ENCODE measurements around the gene TNKS1BP1.

Gene TNKS1BP1

DNA sequence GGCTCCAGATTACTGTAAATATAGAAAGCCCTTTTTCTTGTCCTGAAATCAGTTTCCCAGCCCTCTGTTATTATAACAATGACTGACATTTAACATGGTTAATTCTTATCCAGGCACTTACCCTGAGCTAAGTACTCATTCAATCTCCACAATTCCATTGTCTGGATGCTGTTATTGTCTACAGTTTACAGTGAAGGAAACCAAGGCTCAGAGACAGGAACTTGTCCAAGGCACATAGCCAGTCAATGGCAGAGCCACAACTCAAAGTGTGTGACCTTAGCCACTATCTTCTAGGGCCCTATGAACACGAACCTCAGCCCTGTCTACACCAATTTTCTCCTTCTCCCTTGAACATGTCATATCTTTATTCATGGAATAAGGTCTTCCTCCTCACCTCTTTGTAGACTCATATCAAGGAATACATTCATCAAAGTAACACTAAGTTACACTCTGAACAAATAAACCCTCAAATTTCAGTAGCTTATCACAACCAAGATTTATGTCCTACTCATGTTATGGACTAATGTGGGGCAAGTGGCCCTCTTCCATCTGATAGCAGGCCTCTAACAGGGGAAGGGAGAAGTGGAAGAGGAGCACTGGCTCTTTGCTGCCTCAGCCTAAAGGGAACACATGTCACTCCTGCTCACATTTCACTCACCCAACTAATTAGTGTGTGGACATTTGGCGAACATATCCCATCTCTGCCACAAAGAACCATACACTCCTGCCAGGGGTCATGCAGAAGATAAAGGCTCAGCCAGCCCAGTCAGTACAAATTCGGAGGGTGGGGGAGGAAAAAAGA lies 48.4 kb downstream of the TNKS1BP1 start:
- Histone ChIP-seq H3K27ac (ENCODE audit: low read depth, low read length) (no peak overlapping the region), H3K27me3 (ENCODE audit: control insufficient read depth in 1 of 2, insufficient read depth in 2 of 2, low read length in 2 of 2) (no peaks in the 10 kb centered on the region), H3K4me3 (ENCODE audit: low read depth in 1 of 2, low read length in 2 of 2) (no peak overlapping the region), H3K36me3 (ENCODE audit: insufficient read depth, low read length) (no peaks in the 10 kb centered on the region), H3K4me1 (ENCODE audit: insufficient read depth, low read length) (no peaks in the 10 kb centered on the region), H3K9me3 (ENCODE audit: low read length) (no peaks in the 10 kb centered on the region), H3K9ac (ENCODE audit: low read length) (no peak overlapping the region)

DNA sequence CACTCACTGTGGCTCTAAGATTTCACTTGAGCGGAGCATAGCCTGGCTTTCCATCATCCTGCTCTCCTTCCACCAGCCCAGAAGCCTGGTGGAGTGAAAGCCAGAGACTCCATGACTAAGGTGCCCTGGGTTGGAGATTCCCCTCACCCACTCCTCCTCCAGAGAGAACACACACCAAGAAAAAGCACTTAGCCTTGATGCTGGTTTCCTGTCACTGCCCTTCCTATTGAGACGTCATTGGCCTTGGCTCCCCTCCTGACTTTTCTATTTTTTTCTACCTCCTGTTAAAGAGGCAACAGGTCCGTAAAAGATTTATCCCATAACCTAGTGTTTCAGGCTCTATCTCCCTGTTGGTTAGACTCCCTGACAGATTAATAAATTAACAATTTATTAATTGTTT lies 49.2 kb downstream of the TNKS1BP1 start:
- Histone ChIP-seq H3K36me3 (ENCODE audit: insufficient read depth, low read length) (no peaks in the 10 kb centered on the region), H3K4me3 (ENCODE audit: low read depth in 1 of 2, low read length in 2 of 2) (no peak overlapping the region), H3K4me1 (ENCODE audit: insufficient read depth, low read length) (no peaks in the 10 kb centered on the region), H3K9me3 (ENCODE audit: low read length) (no peaks in the 10 kb centered on the region), H3K27me3 (ENCODE audit: control insufficient read depth in 1 of 2, insufficient read depth in 2 of 2, low read length in 2 of 2) (no peaks in the 10 kb centered on the region), H3K9ac (ENCODE audit: low read length) (no peak overlapping the region), H3K27ac (ENCODE audit: low read depth, low read length) (no peak overlapping the region)

DNA sequence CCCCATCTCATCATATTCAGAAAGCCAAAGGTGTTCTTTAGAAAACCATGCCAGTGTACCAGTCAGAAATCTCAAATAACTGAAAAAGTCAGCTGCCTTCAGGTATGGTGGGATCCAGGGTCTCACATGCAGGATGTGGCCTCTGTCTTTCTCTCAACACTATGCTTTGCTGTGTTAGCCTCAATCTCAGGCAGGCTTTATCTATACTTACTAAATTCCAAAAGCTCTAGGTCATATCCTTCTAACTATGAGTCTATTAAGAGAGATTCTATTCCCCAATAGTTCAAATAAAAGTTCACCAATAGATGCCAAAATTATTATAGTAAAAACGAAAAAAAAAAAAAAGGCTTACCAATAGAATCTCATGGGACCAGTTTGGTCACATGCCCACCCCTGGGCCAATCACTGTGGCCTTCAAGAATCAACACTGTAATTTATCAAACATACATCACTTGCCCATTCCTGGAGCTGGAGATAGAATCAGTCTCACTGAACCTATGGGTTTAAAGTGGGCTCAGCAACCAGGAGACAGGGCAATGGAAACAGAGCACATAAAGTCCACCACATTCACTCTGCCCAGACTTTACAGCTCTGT lies 49.8 kb downstream of the TNKS1BP1 start:
- no peaks in the 10 kb centered on the region for H3K9me3 ChIP-seq (ENCODE audit: low read length)
- no peak overlapping the region for H3K4me3 ChIP-seq (ENCODE audit: low read depth in 1 of 2, low read length in 2 of 2)
- H3K36me3 ChIP-seq (ENCODE audit: insufficient read depth, low read length): no peaks in the 10 kb centered on the region
- H3K4me1 ChIP-seq (ENCODE audit: insufficient read depth, low read length): no peaks in the 10 kb centered on the region
- no peak overlapping the region for H3K27ac ChIP-seq (ENCODE audit: low read depth, low read length)
- H3K27me3 ChIP-seq (ENCODE audit: control insufficient read depth in 1 of 2, insufficient read depth in 2 of 2, low read length in 2 of 2): no peaks in the 10 kb centered on the region
- no peak overlapping the region for H3K9ac ChIP-seq (ENCODE audit: low read length)

DNA sequence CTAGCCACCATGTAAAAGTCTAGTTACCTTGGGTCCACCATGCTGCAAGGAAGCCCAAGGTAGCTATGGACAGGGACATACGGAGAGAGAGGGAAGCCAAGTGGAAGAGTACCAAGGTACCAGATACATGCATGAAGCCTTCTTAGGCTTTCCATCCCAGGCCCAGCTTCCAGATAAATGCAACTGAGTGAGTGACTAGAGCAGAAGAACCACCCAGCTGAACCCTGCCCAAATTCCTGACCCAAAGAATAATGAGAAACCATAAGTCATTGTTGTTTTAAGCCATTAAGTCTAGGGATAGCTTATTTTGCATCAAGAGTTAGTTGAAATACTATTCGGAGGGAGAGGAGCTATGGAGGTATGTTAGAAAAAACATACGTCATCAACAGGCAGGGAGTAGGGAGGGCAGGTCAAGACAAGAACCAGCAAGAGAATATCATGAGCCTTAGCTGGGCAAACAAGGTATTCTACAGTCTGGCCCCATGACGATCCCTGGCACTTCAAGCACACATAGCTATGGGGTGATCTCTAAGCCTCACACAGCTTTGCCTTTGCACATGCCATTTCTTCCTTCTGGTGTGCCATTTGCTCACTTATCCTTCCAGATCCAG lies 51.2 kb downstream of the TNKS1BP1 start:
- Histone ChIP-seq H3K36me3 (ENCODE audit: insufficient read depth, low read length) (no peaks in the 10 kb centered on the region), H3K9ac (ENCODE audit: low read length) (no peak overlapping the region), H3K4me1 (ENCODE audit: insufficient read depth, low read length) (no peaks in the 10 kb centered on the region), H3K27ac (ENCODE audit: low read depth, low read length) (no peak overlapping the region), H3K9me3 (ENCODE audit: low read length) (no peaks in the 10 kb centered on the region), H3K27me3 (ENCODE audit: control insufficient read depth in 1 of 2, insufficient read depth in 2 of 2, low read length in 2 of 2) (no peaks in the 10 kb centered on the region), H3K4me3 (ENCODE audit: low read depth in 1 of 2, low read length in 2 of 2) (no peak overlapping the region)

DNA sequence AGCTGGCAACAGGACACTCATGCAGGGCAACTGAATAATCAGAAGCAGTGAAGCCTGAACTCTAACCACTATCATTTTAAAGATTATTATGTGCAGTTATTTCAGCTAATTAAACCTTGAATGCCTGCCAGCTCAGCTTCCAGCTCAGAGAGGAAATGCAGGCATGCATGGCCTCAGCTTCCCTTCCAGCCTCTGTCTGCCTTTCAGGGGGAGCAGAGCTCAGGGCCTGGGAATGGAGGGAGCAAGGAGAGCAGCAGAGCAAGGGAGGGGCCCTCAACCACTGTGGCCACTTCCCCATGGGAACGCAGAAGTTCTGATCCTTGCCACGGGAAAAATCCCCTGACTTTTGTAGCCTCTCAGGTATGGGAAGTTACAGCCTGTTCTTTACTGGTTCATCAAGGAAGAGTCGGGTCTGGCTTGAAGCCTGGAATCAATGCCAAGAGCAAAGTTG lies 55.2 kb downstream of the TNKS1BP1 start:
- Histone ChIP-seq H3K27ac (ENCODE audit: low read depth, low read length) (no peak overlapping the region), H3K27me3 (ENCODE audit: control insufficient read depth in 1 of 2, insufficient read depth in 2 of 2, low read length in 2 of 2) (no peaks in the 10 kb centered on the region), H3K9me3 (ENCODE audit: low read length) (no peaks in the 10 kb centered on the region), H3K9ac (ENCODE audit: low read length) (no peak overlapping the region), H3K36me3 (ENCODE audit: insufficient read depth, low read length) (no peaks in the 10 kb centered on the region), H3K4me1 (ENCODE audit: insufficient read depth, low read length) (no peaks in the 10 kb centered on the region), H3K4me3 (ENCODE audit: low read depth in 1 of 2, low read length in 2 of 2) (no peak overlapping the region)

DNA sequence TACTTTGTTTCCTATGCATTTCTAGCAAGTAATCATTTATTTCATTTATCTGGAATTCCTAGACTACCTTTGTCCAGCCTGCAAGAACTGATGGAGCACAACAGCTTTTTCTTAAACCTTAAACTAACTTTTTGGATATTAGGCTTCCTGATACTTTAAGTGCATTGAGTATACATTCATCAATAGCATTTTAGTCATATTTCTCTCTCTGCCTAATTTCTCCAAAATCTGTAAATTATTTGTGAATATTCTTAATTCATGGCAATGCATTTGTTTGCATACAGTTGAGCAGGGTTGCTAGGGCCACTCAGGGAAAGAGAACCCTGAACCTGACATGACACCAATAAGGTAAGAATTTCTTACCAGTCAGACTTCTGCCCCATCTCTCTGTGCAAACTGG lies 58.6 kb downstream of the TNKS1BP1 start:
- Histone ChIP-seq H3K27ac (ENCODE audit: low read depth, low read length) (no peak overlapping the region), H3K4me3 (ENCODE audit: low read depth in 1 of 2, low read length in 2 of 2) (no peak overlapping the region), H3K27me3 (ENCODE audit: control insufficient read depth in 1 of 2, insufficient read depth in 2 of 2, low read length in 2 of 2) (no peaks in the 10 kb centered on the region), H3K36me3 (ENCODE audit: insufficient read depth, low read length) (no peaks in the 10 kb centered on the region), H3K9ac (ENCODE audit: low read length) (no peak overlapping the region), H3K4me1 (ENCODE audit: insufficient read depth, low read length) (peaks cover 4% of the 10 kb centered on the region), H3K9me3 (ENCODE audit: low read length) (no peaks in the 10 kb centered on the region)

DNA sequence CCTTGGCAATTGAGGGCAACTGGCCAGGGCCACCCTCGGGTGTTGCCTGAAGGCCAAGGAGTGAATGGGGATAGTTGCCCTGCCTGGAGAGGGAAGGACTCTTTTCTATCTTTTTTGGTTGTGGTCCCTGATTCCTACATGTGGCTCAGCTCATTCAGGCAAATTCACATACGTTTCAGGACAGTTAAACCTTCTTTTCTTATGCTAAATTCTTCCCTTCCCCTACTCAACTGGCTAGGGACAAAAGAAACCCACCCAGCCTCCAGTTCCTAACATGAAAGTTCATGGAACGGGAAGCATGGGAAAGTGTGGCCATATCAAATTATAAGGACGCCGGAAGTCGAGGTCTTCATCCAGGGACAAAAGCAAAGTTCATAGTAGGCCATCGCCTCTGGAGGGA lies 61.4 kb downstream of the TNKS1BP1 start:
- peaks cover 4% of the 10 kb centered on the region for H3K4me1 ChIP-seq (ENCODE audit: insufficient read depth, low read length)
- no peaks in the 10 kb centered on the region for H3K9me3 ChIP-seq (ENCODE audit: low read length)
- H3K27me3 ChIP-seq (ENCODE audit: control insufficient read depth in 1 of 2, insufficient read depth in 2 of 2, low read length in 2 of 2): no peaks in the 10 kb centered on the region
- H3K36me3 ChIP-seq (ENCODE audit: insufficient read depth, low read length): no peaks in the 10 kb centered on the region
- no peak overlapping the region for H3K4me3 ChIP-seq (ENCODE audit: low read depth in 1 of 2, low read length in 2 of 2)
- H3K9ac ChIP-seq (ENCODE audit: low read length): no peak overlapping the region
- no peak overlapping the region for H3K27ac ChIP-seq (ENCODE audit: low read depth, low read length)

DNA sequence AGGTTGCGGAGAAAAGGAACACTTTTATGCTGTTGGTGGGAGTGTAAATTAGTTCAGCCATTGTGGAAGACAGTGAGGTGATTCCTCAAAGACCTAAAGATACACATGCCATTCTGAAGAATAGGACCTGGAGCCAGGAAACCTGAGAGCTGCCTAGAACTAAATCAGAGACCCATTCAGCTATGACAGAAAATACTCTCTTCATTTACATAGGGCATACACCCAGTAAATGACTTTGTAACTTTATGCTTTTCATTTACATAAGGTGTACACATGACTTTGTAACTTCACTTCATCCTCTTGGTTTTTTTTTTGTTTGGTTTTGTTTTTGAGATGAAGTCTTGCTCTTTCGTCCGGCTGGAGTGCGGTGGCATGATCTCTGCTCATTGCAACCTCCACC lies 62.6 kb downstream of the TNKS1BP1 start:
- H3K36me3 ChIP-seq (ENCODE audit: insufficient read depth, low read length): no peaks in the 10 kb centered on the region
- H3K27me3 ChIP-seq (ENCODE audit: control insufficient read depth in 1 of 2, insufficient read depth in 2 of 2, low read length in 2 of 2): no peaks in the 10 kb centered on the region
- H3K4me3 ChIP-seq (ENCODE audit: low read depth in 1 of 2, low read length in 2 of 2): no peak overlapping the region
- H3K9me3 ChIP-seq (ENCODE audit: low read length): no peaks in the 10 kb centered on the region
- H3K4me1 ChIP-seq (ENCODE audit: insufficient read depth, low read length): peaks cover 4% of the 10 kb centered on the region
- H3K27ac ChIP-seq (ENCODE audit: low read depth, low read length): no peak overlapping the region
- no peak overlapping the region for H3K9ac ChIP-seq (ENCODE audit: low read length)

DNA sequence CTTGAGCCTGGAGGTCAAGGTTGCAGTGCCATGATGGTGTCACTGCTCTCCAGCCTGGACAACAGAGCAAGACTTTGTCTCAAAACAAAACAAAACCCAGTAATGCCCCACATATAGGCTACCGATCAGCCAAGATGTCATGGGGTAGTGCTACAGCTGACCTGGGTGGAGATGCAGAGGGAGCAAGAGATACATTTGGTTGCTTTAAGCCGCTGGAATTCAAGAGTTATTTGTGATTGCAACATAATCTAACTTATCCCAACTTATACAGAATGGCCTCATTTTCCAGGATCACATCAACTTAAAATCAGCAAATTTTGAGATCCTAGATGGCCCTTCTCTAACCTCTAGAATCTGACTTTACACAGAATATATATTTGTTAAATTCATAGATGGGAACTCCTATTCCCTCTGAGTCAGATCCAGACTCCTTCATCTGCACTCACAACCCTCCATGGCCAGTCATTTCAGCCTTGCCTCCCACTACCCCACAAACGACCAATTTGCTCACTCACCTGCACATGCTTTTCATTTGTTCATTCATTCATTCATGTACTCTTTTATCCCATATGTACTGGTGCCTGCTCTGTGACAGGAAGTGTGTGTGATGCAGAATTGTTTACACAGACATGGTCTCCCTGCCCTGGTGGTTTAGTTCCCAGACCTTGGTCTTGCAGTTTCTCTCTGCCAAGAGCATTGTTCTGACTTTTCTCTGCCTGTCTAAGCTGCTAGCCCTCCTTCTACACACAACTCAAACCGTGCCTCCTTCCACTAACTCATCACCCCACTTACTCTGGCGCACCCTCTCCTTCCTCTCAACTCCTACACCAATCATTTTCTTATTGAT lies 63.6 kb downstream of the TNKS1BP1 start:
- Histone ChIP-seq H3K36me3 (ENCODE audit: insufficient read depth, low read length) (no peaks in the 10 kb centered on the region), H3K4me3 (ENCODE audit: low read depth in 1 of 2, low read length in 2 of 2) (no peak overlapping the region), H3K27me3 (ENCODE audit: control insufficient read depth in 1 of 2, insufficient read depth in 2 of 2, low read length in 2 of 2) (no peaks in the 10 kb centered on the region), H3K4me1 (ENCODE audit: insufficient read depth, low read length) (peaks cover 4% of the 10 kb centered on the region), H3K9me3 (ENCODE audit: low read length) (no peaks in the 10 kb centered on the region), H3K9ac (ENCODE audit: low read length) (no peak overlapping the region), H3K27ac (ENCODE audit: low read depth, low read length) (no peak overlapping the region)

DNA sequence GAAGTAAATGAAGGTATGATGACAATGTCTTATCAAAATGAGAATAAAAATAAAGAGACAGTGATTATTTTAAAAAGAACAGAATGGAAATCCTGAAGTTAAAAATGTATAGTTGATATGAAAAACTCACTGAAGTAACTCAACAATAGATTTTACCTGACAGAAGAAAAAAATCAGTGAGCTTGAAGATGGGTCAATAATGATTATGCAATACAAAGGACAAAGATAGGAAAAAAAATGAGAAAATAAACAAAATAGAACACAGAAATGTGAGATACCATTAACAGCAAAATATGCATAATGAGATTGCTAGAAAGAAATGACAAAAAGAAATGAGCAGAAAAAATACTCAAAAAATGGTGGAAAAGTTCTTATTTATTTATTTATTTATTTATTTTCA lies 68.6 kb downstream of the TNKS1BP1 start:
- no peaks in the 10 kb centered on the region for H3K4me1 ChIP-seq (ENCODE audit: insufficient read depth, low read length)
- H3K27ac ChIP-seq (ENCODE audit: low read depth, low read length): no peak overlapping the region
- H3K36me3 ChIP-seq (ENCODE audit: insufficient read depth, low read length): no peaks in the 10 kb centered on the region
- H3K9me3 ChIP-seq (ENCODE audit: low read length): no peaks in the 10 kb centered on the region
- H3K4me3 ChIP-seq (ENCODE audit: low read depth in 1 of 2, low read length in 2 of 2): no peak overlapping the region
- H3K27me3 ChIP-seq (ENCODE audit: control insufficient read depth in 1 of 2, insufficient read depth in 2 of 2, low read length in 2 of 2): no peaks in the 10 kb centered on the region
- H3K9ac ChIP-seq (ENCODE audit: low read length): no peak overlapping the region

DNA sequence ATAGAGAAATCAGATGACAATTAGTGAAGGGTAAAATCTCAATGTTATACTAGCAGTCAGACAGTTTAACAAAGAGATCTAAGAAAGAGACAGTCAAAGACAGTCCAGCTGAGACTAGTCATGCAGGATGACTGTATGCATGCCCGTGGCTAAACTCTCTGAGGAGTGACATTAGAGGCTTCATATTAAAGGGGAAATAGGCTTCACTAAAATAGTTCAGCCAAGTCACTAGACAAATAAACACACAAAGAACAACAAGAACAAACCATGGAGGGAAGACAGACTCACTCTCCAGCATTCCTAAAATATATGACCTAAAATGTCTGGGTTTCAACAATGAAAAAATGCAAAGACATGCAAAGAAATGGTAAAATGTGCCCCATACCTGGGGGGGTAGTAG lies 69.1 kb downstream of the TNKS1BP1 start:
- Histone ChIP-seq H3K27ac (ENCODE audit: low read depth, low read length) (no peak overlapping the region), H3K4me1 (ENCODE audit: insufficient read depth, low read length) (no peaks in the 10 kb centered on the region), H3K27me3 (ENCODE audit: control insufficient read depth in 1 of 2, insufficient read depth in 2 of 2, low read length in 2 of 2) (no peaks in the 10 kb centered on the region), H3K9me3 (ENCODE audit: low read length) (no peaks in the 10 kb centered on the region), H3K9ac (ENCODE audit: low read length) (no peak overlapping the region), H3K4me3 (ENCODE audit: low read depth in 1 of 2, low read length in 2 of 2) (no peak overlapping the region), H3K36me3 (ENCODE audit: insufficient read depth, low read length) (no peaks in the 10 kb centered on the region)
